Measurements from ENCODE around the gene TMEM9.
"Not testable (repeated sequence)": the region's sequence is repeated elsewhere in the genome, so short reads cannot be mapped to it uniquely, and the experiment has no call there.

Gene TMEM9

DNA sequence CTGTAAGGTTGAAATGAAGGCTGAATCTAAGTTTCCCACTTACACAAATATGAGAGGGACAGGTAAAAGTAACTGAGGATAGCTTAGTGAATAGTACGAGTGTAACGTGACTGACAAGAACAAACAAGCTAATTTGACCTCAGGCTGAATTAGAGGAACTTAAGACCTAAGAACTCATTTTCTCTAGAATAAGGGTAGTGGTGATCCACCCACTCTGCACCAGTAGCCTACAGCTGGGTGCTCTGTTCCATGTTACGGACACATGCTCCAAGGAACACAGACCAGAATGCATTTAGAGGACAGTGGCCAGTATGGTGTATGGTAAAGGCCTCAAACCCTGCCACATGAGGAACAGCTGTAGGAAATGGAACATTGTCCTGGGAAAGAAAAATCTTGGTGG, 14.9 kb upstream of the TMEM9 start:
- no peaks in the 10 kb centered on the region for H3K36me3 ChIP-seq (ENCODE audit: insufficient read depth, insufficient read length, low read length)
- no peak overlapping the region for H3K4me3 ChIP-seq (ENCODE audit: insufficient read length, low read depth)
- no peaks in the 10 kb centered on the region for H3K9me3 ChIP-seq (ENCODE audit: insufficient read depth, low read length)
- no peak overlapping the region for H3K9ac ChIP-seq (ENCODE audit: insufficient read length, low read depth)
- no peak for DNase-seq (ENCODE audit: low read depth, low spot score)
- no peaks in the 10 kb centered on the region for H3K4me1 ChIP-seq (ENCODE audit: insufficient read depth, insufficient read length)
- TF ChIP-seq SUZ12 (IDR thresholded peaks at IDR 0.05; ENCODE audit: extremely low read depth, insufficient read depth, insufficient read length) (no peak), ZNF274 (IDR thresholded peaks at IDR 0.05; ENCODE audit: low read depth, low read length) (no peak), YY1 (IDR thresholded peaks at IDR 0.05; ENCODE audit: insufficient read depth, insufficient read length) (no peak)
- peaks cover 30% of the 10 kb centered on the region for H3K27me3 ChIP-seq (ENCODE audit: insufficient read depth, insufficient read length)

DNA sequence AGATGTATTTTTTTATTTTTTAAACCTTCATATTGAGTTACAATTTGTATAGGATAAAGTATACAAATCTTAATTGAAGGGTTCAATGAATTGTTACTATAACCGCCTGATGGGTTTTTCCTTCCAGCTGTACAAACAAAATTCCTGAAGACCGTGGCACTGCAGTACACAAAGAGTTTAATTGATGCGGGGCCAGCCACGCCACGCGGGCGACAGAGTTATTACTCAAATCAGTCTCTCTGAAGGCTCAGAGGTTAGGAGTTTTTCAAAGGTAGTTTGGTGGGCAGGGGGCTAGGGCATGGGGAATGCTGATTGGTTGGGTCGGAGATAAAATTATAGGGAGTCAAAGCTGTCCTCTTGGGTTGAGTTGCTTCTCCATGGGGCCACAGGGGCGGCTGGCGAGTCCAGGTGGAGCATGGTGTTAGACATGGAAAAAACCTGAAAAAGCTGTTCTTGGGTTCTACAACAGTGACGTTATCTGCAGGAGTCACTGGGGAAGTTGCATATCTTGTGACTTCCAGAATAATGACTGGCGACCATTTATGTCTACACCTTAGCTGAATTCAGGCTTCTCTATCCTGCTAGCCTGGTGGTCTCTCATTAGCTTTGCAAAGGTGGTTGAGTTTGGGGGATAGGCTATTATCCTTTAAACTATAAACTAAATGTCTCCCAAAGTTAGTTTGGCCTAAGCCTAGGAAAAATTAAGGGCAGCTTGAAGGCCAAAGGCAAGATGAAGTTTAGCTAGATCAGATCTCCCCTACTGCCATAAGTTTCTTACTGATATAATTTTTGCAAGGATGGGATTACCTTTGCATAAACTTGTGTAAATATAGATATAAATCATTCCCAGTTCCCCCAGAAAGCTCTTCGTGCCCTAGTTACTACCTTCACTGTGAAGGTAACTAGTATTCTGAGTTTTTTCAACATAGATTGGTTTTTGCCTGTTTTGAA, 13.0 kb upstream of the TMEM9 start:
- Histone ChIP-seq H3K4me1 (ENCODE audit: insufficient read depth, insufficient read length) (no peaks in the 10 kb centered on the region), H3K9ac (ENCODE audit: insufficient read length, low read depth) (no peak overlapping the region), H3K36me3 (ENCODE audit: insufficient read depth, insufficient read length, low read length) (no peaks in the 10 kb centered on the region), H3K9me3 (ENCODE audit: insufficient read depth, low read length) (no peaks in the 10 kb centered on the region), H3K27me3 (ENCODE audit: insufficient read depth, insufficient read length) (peaks cover 21% of the 10 kb centered on the region), H3K4me3 (ENCODE audit: insufficient read length, low read depth) (no peak overlapping the region)
- DNase-seq (ENCODE audit: low read depth, low spot score), result no peak
- TF ChIP-seq SUZ12 (IDR thresholded peaks at IDR 0.05; ENCODE audit: extremely low read depth, insufficient read depth, insufficient read length) (no peak), YY1 (IDR thresholded peaks at IDR 0.05; ENCODE audit: insufficient read depth, insufficient read length) (no peak), ZNF274 (IDR thresholded peaks at IDR 0.05; ENCODE audit: low read depth, low read length) (no peak)

DNA sequence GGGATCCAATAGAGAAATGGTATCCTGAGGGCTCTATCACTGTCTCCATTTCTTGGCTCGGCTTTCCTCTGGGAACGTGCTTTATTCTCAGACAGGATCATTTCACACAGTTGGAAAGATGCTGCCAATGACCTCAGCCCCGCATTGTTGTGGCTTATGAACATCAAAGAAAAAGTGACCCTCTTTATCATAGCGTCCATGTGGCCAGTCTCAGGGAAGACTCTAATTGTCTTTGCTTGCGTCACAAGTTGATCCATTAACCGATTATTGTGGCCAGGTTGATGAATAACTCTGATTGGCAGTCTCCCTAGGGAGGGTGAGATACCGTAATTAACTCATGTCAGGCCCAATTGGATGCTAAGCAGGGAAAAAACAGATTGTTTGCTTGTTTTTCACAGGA, 10.4 kb upstream of the TMEM9 start:
- H3K4me3 ChIP-seq (ENCODE audit: insufficient read length, low read depth), result no peak overlapping the region
- no peak overlapping the region for H3K9ac ChIP-seq (ENCODE audit: insufficient read length, low read depth)
- H3K9me3 ChIP-seq (ENCODE audit: insufficient read depth, low read length), result no peaks in the 10 kb centered on the region
- no peak for TF ChIP-seq SUZ12 (IDR thresholded peaks at IDR 0.05; ENCODE audit: extremely low read depth, insufficient read depth, insufficient read length)
- no peak for TF ChIP-seq YY1 (IDR thresholded peaks at IDR 0.05; ENCODE audit: insufficient read depth, insufficient read length)
- no peak for TF ChIP-seq ZNF274 (IDR thresholded peaks at IDR 0.05; ENCODE audit: low read depth, low read length)
- no peaks in the 10 kb centered on the region for H3K36me3 ChIP-seq (ENCODE audit: insufficient read depth, insufficient read length, low read length)
- no peak for DNase-seq (ENCODE audit: low read depth, low spot score)
- H3K27me3 ChIP-seq (ENCODE audit: insufficient read depth, insufficient read length), result peaks cover 10% of the 10 kb centered on the region
- H3K4me1 ChIP-seq (ENCODE audit: insufficient read depth, insufficient read length), result no peaks in the 10 kb centered on the region

DNA sequence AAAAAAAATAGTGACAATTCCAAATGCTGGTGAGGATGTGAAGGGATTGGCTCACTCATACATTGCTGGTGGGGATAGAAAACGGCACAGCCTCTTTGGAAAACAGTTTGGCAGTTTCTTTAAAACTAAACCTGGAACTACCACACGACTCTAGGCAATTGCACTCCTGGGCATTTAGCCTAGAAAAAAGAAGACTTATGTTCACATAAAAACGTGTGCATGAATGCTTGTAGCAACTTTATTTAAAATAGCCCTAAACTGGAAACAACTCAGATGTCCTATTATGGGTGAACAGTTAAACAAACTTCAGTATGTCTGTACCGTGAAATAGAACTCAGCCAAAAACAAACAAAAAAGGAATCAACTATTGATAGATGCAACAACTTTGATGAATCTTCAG, 9.4 kb upstream of the TMEM9 start:
- H3K9ac ChIP-seq (ENCODE audit: insufficient read length, low read depth), result no peak overlapping the region
- no peak for TF ChIP-seq SUZ12 (IDR thresholded peaks at IDR 0.05; ENCODE audit: extremely low read depth, insufficient read depth, insufficient read length)
- TF ChIP-seq ZNF274 (IDR thresholded peaks at IDR 0.05; ENCODE audit: low read depth, low read length), result no peak
- no peak for TF ChIP-seq YY1 (IDR thresholded peaks at IDR 0.05; ENCODE audit: insufficient read depth, insufficient read length)
- no peaks in the 10 kb centered on the region for H3K36me3 ChIP-seq (ENCODE audit: insufficient read depth, insufficient read length, low read length)
- H3K4me3 ChIP-seq (ENCODE audit: insufficient read length, low read depth), result no peak overlapping the region
- no peaks in the 10 kb centered on the region for H3K9me3 ChIP-seq (ENCODE audit: insufficient read depth, low read length)
- no peaks in the 10 kb centered on the region for H3K4me1 ChIP-seq (ENCODE audit: insufficient read depth, insufficient read length)
- no peak for DNase-seq (ENCODE audit: low read depth, low spot score)
- H3K27me3 ChIP-seq (ENCODE audit: insufficient read depth, insufficient read length), result peaks cover under 1% of the 10 kb centered on the region

DNA sequence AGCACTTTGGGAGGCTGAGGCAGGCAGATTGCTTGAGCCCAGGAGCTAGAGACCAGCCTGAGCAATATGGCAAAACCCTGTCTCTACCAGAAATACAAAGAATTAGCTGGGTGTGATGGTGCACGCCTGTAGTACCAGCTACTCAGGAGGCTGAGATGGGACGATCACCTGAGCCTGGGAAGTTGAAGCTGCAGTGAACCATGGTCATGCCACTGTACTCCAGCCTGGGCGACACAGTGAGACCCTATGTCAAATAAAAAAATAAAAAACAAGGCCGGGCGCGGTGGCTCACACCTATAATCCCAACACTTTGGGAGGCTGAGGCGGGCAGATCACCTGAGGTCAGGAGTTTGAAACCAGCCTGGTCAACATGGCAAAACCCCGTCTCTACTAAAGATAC, 8.8 kb upstream of the TMEM9 start:
- not testable (repeated sequence) for H3K36me3 ChIP-seq (ENCODE audit: insufficient read depth, insufficient read length, low read length); H3K4me1 ChIP-seq (ENCODE audit: insufficient read depth, insufficient read length); H3K27me3 ChIP-seq (ENCODE audit: insufficient read depth, insufficient read length); H3K9ac ChIP-seq (ENCODE audit: insufficient read length, low read depth); DNase-seq (ENCODE audit: low read depth, low spot score); H3K4me3 ChIP-seq (ENCODE audit: insufficient read length, low read depth); H3K9me3 ChIP-seq (ENCODE audit: insufficient read depth, low read length)

DNA sequence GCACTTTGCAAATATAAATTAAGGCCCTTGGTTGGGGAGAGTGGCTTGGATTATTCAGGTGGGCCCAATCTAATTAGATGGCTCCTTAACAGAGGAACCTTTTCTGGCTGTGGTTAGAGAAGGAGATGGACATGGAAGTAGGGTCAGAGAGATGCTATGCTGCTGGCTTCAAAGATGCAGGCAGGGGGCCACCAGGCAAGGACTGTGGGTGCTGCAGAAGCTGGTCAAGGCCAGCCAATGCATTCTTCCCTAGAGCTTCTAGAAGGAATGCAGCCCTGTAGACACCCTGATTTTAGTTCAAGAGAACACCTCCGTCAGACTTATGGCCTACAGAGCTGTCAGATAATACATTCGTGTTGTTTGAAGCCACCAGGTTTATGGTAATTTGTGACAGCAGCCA, 3.7 kb upstream of the TMEM9 start:
- Histone ChIP-seq H3K9me3 (ENCODE audit: insufficient read depth, low read length) (no peaks in the 10 kb centered on the region), H3K4me1 (ENCODE audit: insufficient read depth, insufficient read length) (peaks cover 3% of the 10 kb centered on the region), H3K27me3 (ENCODE audit: insufficient read depth, insufficient read length) (no peaks in the 10 kb centered on the region), H3K9ac (ENCODE audit: insufficient read length, low read depth) (no peak overlapping the region), H3K4me3 (ENCODE audit: insufficient read length, low read depth) (no peak overlapping the region), H3K36me3 (ENCODE audit: insufficient read depth, insufficient read length, low read length) (peaks cover 4% of the 10 kb centered on the region)
- TF ChIP-seq YY1 (IDR thresholded peaks at IDR 0.05; ENCODE audit: insufficient read depth, insufficient read length), result no peak
- TF ChIP-seq ZNF274 (IDR thresholded peaks at IDR 0.05; ENCODE audit: low read depth, low read length), result no peak
- no peak for TF ChIP-seq SUZ12 (IDR thresholded peaks at IDR 0.05; ENCODE audit: extremely low read depth, insufficient read depth, insufficient read length)
- DNase-seq (ENCODE audit: low read depth, low spot score), result no peak

DNA sequence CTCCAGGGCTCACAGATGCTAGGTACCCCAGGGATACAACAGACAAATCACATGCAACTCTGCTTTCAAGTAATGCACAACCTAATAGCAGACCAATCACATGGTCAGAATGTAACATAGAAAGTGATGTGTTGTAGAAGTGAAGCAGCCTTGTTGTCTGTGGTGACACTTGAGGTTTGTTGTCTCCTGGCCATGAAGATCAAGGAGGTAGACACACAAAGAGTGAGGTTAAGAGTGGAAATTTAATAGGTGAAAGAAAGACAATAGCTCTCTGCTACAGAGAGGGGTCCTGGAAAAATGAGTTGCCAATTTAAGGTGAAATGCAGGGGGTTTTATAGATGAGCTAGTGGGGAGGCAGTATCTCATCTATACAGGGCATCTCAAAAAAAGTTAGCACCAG, 2.5 kb upstream of the TMEM9 start:
- Histone ChIP-seq H3K9me3 (ENCODE audit: insufficient read depth, low read length) (no peaks in the 10 kb centered on the region), H3K27me3 (ENCODE audit: insufficient read depth, insufficient read length) (no peaks in the 10 kb centered on the region), H3K9ac (ENCODE audit: insufficient read length, low read depth) (no peak overlapping the region), H3K4me1 (ENCODE audit: insufficient read depth, insufficient read length) (peaks cover 3% of the 10 kb centered on the region), H3K4me3 (ENCODE audit: insufficient read length, low read depth) (no peak overlapping the region), H3K36me3 (ENCODE audit: insufficient read depth, insufficient read length, low read length) (peaks cover 16% of the 10 kb centered on the region)
- no peak for DNase-seq (ENCODE audit: low read depth, low spot score)
- TF ChIP-seq ZNF274 (IDR thresholded peaks at IDR 0.05; ENCODE audit: low read depth, low read length) (no peak), SUZ12 (IDR thresholded peaks at IDR 0.05; ENCODE audit: extremely low read depth, insufficient read depth, insufficient read length) (no peak)

Measured in NT2/D1 (cell line).